Cardiac muscle cell (in vitro differentiated cells and primary cell): ENCODE data around the gene HNRNPA1. TPM values are rescaled to one million over a fixed set of nuclear protein-coding genes. Genes with fewer than 3 reads are reported as not detected.
A peak's percentile ranks its signal among the peaks of the same experiment; 100 is the strongest.

Experiments
- DNase-seq, 2 donors: peaks; one replicate each; pipeline versions ENCODE4 v3.0.0 to v3.0.0-alpha.2; 2010 to 2017; ENCODE audit warnings: low read depth in 1 of 2, low spot score in 1 of 2
- H3K27ac ChIP-seq: fragments of 200-600 bp; sonication (generic); 2 replicates; pipeline ENCODE4 v1.5.1; 2016
- H3K27me3 ChIP-seq: fragments of 200-600 bp; sonication (generic); 2 replicates; pipeline ENCODE4 v1.6.0; 2016; ENCODE audit warnings: control low read depth
- H3K36me3 ChIP-seq: fragments of 200-600 bp; sonication (generic); 2 replicates; pipeline ENCODE4 v1.5.1; 2016; ENCODE audit warnings: control low read depth
- H3K4me1 ChIP-seq: fragments of 200-600 bp; sonication (generic); 2 replicates; pipeline ENCODE4 v1.8.1; 2017; ENCODE audit warnings: low read depth, mild to moderate bottlenecking, mixed run types
- H3K4me3 ChIP-seq: fragments of 200-600 bp; sonication (generic); 2 replicates; pipeline ENCODE4 v1.5.1; 2016; ENCODE audit warnings: mild to moderate bottlenecking
- H3K9me3 ChIP-seq: fragments of 200-600 bp; sonication (generic); 2 replicates; pipeline ENCODE4 v1.5.1; 2017; ENCODE audit warnings: low read depth, mild to moderate bottlenecking, control low read depth
- CTCF ChIP-seq: IDR thresholded peaks from 2 replicates; pipeline ENCODE4 v1.5.1; 2012; ENCODE audit warnings: low read depth, mild to moderate bottlenecking, low read length
- polyA plus RNA-seq: library from polyadenylated mRNA; unstranded; fragments of >200 nt; fragmentation: Nextera tagmentation; extraction: Ambion mirVana; gene quantifications from 2 replicates; pipeline ENCODE4 v1.2.1, GENCODE V29; 2016
- total RNA-seq: library from RNA; depleted of rRNA; stranded (reverse); fragments of >200 nt; gene quantifications from 2 replicates; pipeline ENCODE4 v1.2.3, GENCODE V29; 2016

HNRNPA1 gene
- total and polyA plus RNA-seq, 2 experiments from 2014 or later = 794 to 963 TPM

- Histone ChIP-seq H3K4me1 (peaks cover 13% of the 10 kb centered on the region), H3K27ac (peak overlapping the region; percentile 28), H3K27me3 (no peaks in the 10 kb centered on the region), H3K9me3 (no peaks in the 10 kb centered on the region), H3K36me3 (peaks cover 36% of the 10 kb centered on the region), H3K4me3 (no peak overlapping the region)
- DNase-seq = no peak
- no peak for TF ChIP-seq CTCF
Measured at GRCh38 chr12:54240971-54241588, 39.4 kb upstream of the HNRNPA1 start.

- peaks cover 50% of the 10 kb centered on the region for H3K36me3 ChIP-seq
- H3K4me3 ChIP-seq = no peak overlapping the region
- peaks cover 19% of the 10 kb centered on the region for H3K4me1 ChIP-seq
- peak in 1 of 2 donors; percentile 23 for DNase-seq
- no peaks in the 10 kb centered on the region for H3K9me3 ChIP-seq
- no peak for TF ChIP-seq CTCF
- H3K27me3 ChIP-seq = no peaks in the 10 kb centered on the region
- peak overlapping the region; percentile 84 for H3K27ac ChIP-seq
Measured at GRCh38 chr12:54246011-54246641, 34.4 kb upstream of the HNRNPA1 start.

GRCh38 chr12:54249489-54249888 is 31.0 kb upstream of the HNRNPA1 start:
- Histone ChIP-seq H3K9me3 (no peaks in the 10 kb centered on the region), H3K27ac (peak overlapping the region; percentile 83), H3K4me3 (no peak overlapping the region), H3K4me1 (peaks cover 19% of the 10 kb centered on the region), H3K27me3 (no peaks in the 10 kb centered on the region), H3K36me3 (peaks cover 34% of the 10 kb centered on the region)
- no peak for DNase-seq
- no peak for TF ChIP-seq CTCF

- peak; percentile 55 to 72 for DNase-seq
Measured at GRCh38 chr12:54251667-54252284, 28.8 kb upstream of the HNRNPA1 start.

GRCh38 chr12:54253240-54253639 is 27.3 kb upstream of the HNRNPA1 start:
- TF ChIP-seq CTCF = no peak
- Histone ChIP-seq H3K27me3 (no peaks in the 10 kb centered on the region), H3K4me3 (no peak overlapping the region), H3K36me3 (peaks cover 34% of the 10 kb centered on the region), H3K9me3 (no peaks in the 10 kb centered on the region), H3K4me1 (peaks cover 21% of the 10 kb centered on the region), H3K27ac (no peak overlapping the region)
- no peak for DNase-seq

More at GRCh38 chr12:54251667-54252284, 28.8 kb upstream of the HNRNPA1 start:
- Histone ChIP-seq H3K4me3 (no peak overlapping the region), H3K27ac (no peak overlapping the region), H3K4me1 (peaks cover 10% of the 10 kb centered on the region), H3K36me3 (peaks cover 40% of the 10 kb centered on the region), H3K9me3 (no peaks in the 10 kb centered on the region), H3K27me3 (no peaks in the 10 kb centered on the region)
- TF ChIP-seq CTCF = peak; percentile 67
